Measurements from ENCODE around the gene PACSIN2.

PACSIN2 gene

GRCh38 chr22:43013355-43014315 lies 1.3 kb downstream of the PACSIN2 start:
- ChIA-PET POLR2A (interaction anchor here (0.9 to 2.8 kb wide), 11 partner anchors 10 to 147 kb away, joined by 3 to 30 read pairs (median 3); no protein-coding TSS in a partner anchor), CTCF (interaction anchor here (0.9 kb wide), 1 partner anchor 38 kb away, joined by 4 read pairs; no protein-coding TSS in a partner anchor)
- TF ChIP-seq ELF4 (IDR thresholded peaks at IDR 0.05) (no peak), NFRKB (IDR thresholded peaks at IDR 0.05) (no peak), TARDBP (IDR thresholded peaks at IDR 0.05) (no peak), ARNT (IDR thresholded peaks at IDR 0.05) (no peak), SP1 (IDR thresholded peaks at IDR 0.05) (no peak), PKNOX1 (IDR thresholded peaks at IDR 0.05) (no peak), L3MBTL2 (conservative IDR thresholded peaks at IDR 0.05) (no peak), BHLHE40 (IDR thresholded peaks at IDR 0.05; ENCODE audit: borderline replicate concordance) (no peak), FOXA1 (IDR thresholded peaks at IDR 0.05) (no peak), HDGF (IDR thresholded peaks at IDR 0.05; ENCODE audit: borderline replicate concordance) (no peak), FOXM1 (IDR thresholded peaks at IDR 0.05; ENCODE audit: borderline replicate concordance) (no peak), FOXK2 (IDR thresholded peaks at IDR 0.05) (no peak), LEF1 (IDR thresholded peaks at IDR 0.05; ENCODE audit: borderline replicate concordance) (no peak), ZNF384 (IDR thresholded peaks at IDR 0.05) (no peak), SUZ12 (IDR thresholded peaks at IDR 0.05) (no peak), CTBP1 (IDR thresholded peaks at IDR 0.05; ENCODE audit: borderline replicate concordance) (no peak)
- DNase-seq (ENCODE audit: extremely low spot score), result no peak

- DNase-seq (ENCODE audit: extremely low spot score), result no peak
- TF ChIP-seq TARDBP (IDR thresholded peaks at IDR 0.05) (no peak), PKNOX1 (IDR thresholded peaks at IDR 0.05) (no peak), HDGF (IDR thresholded peaks at IDR 0.05; ENCODE audit: borderline replicate concordance) (no peak), ELF4 (IDR thresholded peaks at IDR 0.05) (no peak), FOXA1 (IDR thresholded peaks at IDR 0.05) (no peak), FOXM1 (IDR thresholded peaks at IDR 0.05; ENCODE audit: borderline replicate concordance) (no peak), ARNT (IDR thresholded peaks at IDR 0.05) (no peak)
- ChIA-PET POLR2A (interaction anchor here (0.9 to 1.5 kb wide), 2 partner anchors 28 to 47 kb away, joined by 3 read pairs; no protein-coding TSS in a partner anchor), CTCF (no interaction called here)
Observed at GRCh38 chr22:43012390-43012789, 2.6 kb downstream of the PACSIN2 start.

GRCh38 chr22:43011079-43011478 lies 3.9 kb downstream of the PACSIN2 start:
- CTCF ChIA-PET, result no interaction called here
- TF ChIP-seq HDGF (IDR thresholded peaks at IDR 0.05; ENCODE audit: borderline replicate concordance), result no peak
- TF ChIP-seq SP1 (IDR thresholded peaks at IDR 0.05), result no peak
- no peak for TF ChIP-seq FOXA1 (IDR thresholded peaks at IDR 0.05)
- no peak for TF ChIP-seq FOXM1 (IDR thresholded peaks at IDR 0.05; ENCODE audit: borderline replicate concordance)
- no peak for TF ChIP-seq NFRKB (IDR thresholded peaks at IDR 0.05)
- TF ChIP-seq ARNT (IDR thresholded peaks at IDR 0.05), result no peak
- POLR2A ChIA-PET, result no interaction called here
- DNase-seq (ENCODE audit: extremely low spot score), result no peak

GRCh38 chr22:43009444-43009843 lies 5.5 kb downstream of the PACSIN2 start:
- no peak for DNase-seq (ENCODE audit: extremely low spot score)
- POLR2A ChIA-PET, result no interaction called here
- no peak for TF ChIP-seq L3MBTL2 (conservative IDR thresholded peaks at IDR 0.05)
- TF ChIP-seq TARDBP (IDR thresholded peaks at IDR 0.05), result no peak
- TF ChIP-seq FOXK2 (IDR thresholded peaks at IDR 0.05), result no peak
- no peak for TF ChIP-seq SUZ12 (IDR thresholded peaks at IDR 0.05)
- TF ChIP-seq FOXA1 (IDR thresholded peaks at IDR 0.05), result no peak
- TF ChIP-seq LEF1 (IDR thresholded peaks at IDR 0.05; ENCODE audit: borderline replicate concordance), result no peak
- TF ChIP-seq SP1 (IDR thresholded peaks at IDR 0.05), result no peak
- no peak for TF ChIP-seq ZNF384 (IDR thresholded peaks at IDR 0.05)
- no peak for TF ChIP-seq HDGF (IDR thresholded peaks at IDR 0.05; ENCODE audit: borderline replicate concordance)
- no peak for TF ChIP-seq CTBP1 (IDR thresholded peaks at IDR 0.05; ENCODE audit: borderline replicate concordance)
- no peak for TF ChIP-seq NFRKB (IDR thresholded peaks at IDR 0.05)
- no peak for TF ChIP-seq ARNT (IDR thresholded peaks at IDR 0.05)
- CTCF ChIA-PET, result no interaction called here

GRCh38 chr22:43008921-43009320 lies 6.0 kb downstream of the PACSIN2 start:
- TF ChIP-seq PKNOX1 (IDR thresholded peaks at IDR 0.05) (peak; percentile 30; the same call in 1 of the 2 replicates), FOXA1 (IDR thresholded peaks at IDR 0.05) (no peak)
- POLR2A ChIA-PET, result no interaction called here
- CTCF ChIA-PET, result no interaction called here
- DNase-seq (ENCODE audit: extremely low spot score), result no peak

GRCh38 chr22:43008509-43008908 lies 6.4 kb downstream of the PACSIN2 start:
- no peak for DNase-seq (ENCODE audit: extremely low spot score)
- CTCF ChIA-PET, result interaction anchor here (0.6 kb wide), 1 partner anchor 50 kb away, joined by 3 read pairs; no protein-coding TSS in a partner anchor
- TF ChIP-seq L3MBTL2 (conservative IDR thresholded peaks at IDR 0.05) (no peak), TARDBP (IDR thresholded peaks at IDR 0.05) (no peak), CTBP1 (IDR thresholded peaks at IDR 0.05; ENCODE audit: borderline replicate concordance) (no peak), SP1 (IDR thresholded peaks at IDR 0.05) (no peak), SUZ12 (IDR thresholded peaks at IDR 0.05) (no peak)
- POLR2A ChIA-PET, result no interaction called here

All from HEK293T (cell line).